AG04450 (cell line): ENCODE data around the gene COG1. TPM values are rescaled to one million over a fixed set of nuclear protein-coding genes. Genes with fewer than 3 reads are reported as not detected.

Experiments
- CTCF ChIA-PET: fragments of 300-600, 350-600 bp; formaldehyde crosslinking; extraction: SDS; loops from one replicate; lab custom pipeline; 2022; ENCODE audit warnings: antibody characterized with exemption, inconsistent platforms; lab: Charles Lee
- POLR2A ChIA-PET: fragments of 350-600 bp; formaldehyde crosslinking; extraction: SDS; loops from one replicate; lab custom pipeline; 2021; ENCODE audit warnings: antibody characterized with exemption, inconsistent platforms; lab: Yijun Ruan, JAX
- DNase-seq: peaks from one replicate; pipeline ENCODE4 v3.0.0-alpha.2; 2011; ENCODE audit warnings: low read depth, low spot score
- H3K27ac ChIP-seq: one replicate; pipeline ENCODE4 v1.5.1; 2012; ENCODE audit warnings: low read depth, low read length, control low read depth
- H3K27me3 ChIP-seq: one replicate; pipeline ENCODE4 v1.6.0; 2012; ENCODE audit warnings: low read length; ENCODE audit not compliant: control insufficient read depth, insufficient read depth
- H3K4me3 ChIP-seq: 2 replicates; pipeline ENCODE4 v1.5.1; 2011; ENCODE audit warnings: mild to moderate bottlenecking, low read depth, low read length, control low read depth
- H3K9me3 ChIP-seq: 2 replicates; pipeline ENCODE4 v1.5.1; 2012; ENCODE audit warnings: low read length; ENCODE audit not compliant: control insufficient read depth, insufficient read depth
- polyA plus RNA-seq: library from polyadenylated mRNA; depleted of rRNA; stranded (reverse); fragments of >200 nt; gene quantifications from 2 replicates; pipeline ENCODE4 v1.2.3, GENCODE V29; 2011
- TF ChIP-seq, protein P1 (sequence below): IDR thresholded peaks from 2 replicates; pipeline ENCODE4 v1.5.1; 2011; ENCODE audit warnings: low read depth, low read length, control low read depth, inconsistent platforms

COG1 gene
- polyA plus RNA-seq, 1 experiment = 30.2 TPM

DNA sequence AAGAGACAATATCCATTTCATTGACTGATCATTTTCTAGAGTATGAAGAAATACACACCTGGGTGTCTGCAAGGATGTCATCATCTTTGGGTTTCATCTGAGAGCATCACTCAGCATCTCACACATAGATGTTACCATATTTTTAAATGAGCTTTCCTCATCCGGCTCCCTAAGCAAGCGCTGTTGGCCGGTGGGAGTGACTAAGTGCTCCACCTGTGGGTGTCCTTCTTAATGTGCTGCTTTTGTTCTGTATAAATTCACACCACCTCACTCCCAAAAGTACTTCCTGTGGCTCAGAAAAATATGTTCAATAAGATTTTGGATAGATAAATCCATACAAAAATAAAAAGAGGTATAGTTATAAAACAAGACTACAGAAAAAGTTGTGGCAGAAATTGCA lies 20.6 kb upstream of the COG1 start:
- POLR2A ChIA-PET = no interaction called here
- no peak overlapping the region for H3K4me3 ChIP-seq
- H3K27ac ChIP-seq = no peak overlapping the region
- CTCF ChIA-PET = interaction anchor here (2.0 kb wide), 1 partner anchor 446 kb away, joined by 7 read pairs; no protein-coding TSS in a partner anchor
- DNase-seq = no peak
- no peaks in the 10 kb centered on the region for H3K9me3 ChIP-seq
- H3K27me3 ChIP-seq = peaks cover 15% of the 10 kb centered on the region
- TF ChIP-seq, protein P1, sequence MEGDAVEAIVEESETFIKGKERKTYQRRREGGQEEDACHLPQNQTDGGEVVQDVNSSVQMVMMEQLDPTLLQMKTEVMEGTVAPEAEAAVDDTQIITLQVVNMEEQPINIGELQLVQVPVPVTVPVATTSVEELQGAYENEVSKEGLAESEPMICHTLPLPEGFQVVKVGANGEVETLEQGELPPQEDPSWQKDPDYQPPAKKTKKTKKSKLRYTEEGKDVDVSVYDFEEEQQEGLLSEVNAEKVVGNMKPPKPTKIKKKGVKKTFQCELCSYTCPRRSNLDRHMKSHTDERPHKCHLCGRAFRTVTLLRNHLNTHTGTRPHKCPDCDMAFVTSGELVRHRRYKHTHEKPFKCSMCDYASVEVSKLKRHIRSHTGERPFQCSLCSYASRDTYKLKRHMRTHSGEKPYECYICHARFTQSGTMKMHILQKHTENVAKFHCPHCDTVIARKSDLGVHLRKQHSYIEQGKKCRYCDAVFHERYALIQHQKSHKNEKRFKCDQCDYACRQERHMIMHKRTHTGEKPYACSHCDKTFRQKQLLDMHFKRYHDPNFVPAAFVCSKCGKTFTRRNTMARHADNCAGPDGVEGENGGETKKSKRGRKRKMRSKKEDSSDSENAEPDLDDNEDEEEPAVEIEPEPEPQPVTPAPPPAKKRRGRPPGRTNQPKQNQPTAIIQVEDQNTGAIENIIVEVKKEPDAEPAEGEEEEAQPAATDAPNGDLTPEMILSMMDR = no peak

DNA sequence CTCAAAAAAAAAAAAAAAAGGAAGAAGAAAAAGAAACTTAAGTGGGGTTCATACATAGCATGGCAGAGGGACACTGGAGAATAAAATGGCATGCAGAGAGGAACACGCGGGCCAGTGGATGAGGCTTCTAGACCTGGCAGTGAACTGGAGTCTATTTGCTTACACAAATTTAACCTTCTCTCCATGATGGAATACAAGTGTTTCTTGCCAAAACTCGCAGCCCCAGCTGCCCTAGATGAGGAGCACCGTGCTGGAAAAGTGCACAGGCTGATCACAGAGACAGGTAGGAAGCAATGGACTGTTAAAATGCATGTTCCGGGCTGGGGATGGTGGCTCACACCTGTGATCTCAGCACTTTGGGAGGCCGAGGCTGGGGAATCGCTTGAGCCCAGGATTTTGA lies 18.7 kb upstream of the COG1 start:
- H3K27me3 ChIP-seq = peaks cover 5% of the 10 kb centered on the region
- POLR2A ChIA-PET = no interaction called here

DNA sequence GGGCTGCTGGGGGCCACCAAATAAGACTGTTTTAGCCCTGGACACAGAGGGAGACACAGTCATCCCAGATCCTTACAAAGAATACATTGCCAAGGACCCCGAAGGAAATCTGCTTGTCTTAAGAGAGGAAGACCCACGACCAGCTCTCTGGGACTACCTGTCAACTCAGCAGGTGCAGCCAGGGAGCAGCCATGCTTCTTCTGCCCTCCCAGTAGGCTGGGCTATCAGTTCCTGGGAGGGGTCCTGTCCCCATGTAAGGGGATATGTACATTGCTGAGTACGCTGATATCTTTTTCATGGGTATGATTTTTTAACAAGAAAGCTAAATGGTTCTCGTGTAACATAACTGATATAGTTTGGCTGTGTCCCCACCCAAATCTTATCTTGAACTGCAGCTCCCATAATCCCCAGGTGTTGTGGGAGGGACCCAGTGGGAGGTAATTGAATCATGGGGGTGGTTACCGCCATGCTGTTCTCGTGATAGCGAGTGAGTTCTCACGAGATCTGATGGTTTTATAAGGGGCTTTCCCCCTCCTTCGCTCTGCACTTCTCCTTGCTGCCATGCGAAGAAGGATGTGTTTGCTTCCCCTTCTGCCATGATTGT lies 16.8 kb upstream of the COG1 start:
- H3K27me3 ChIP-seq = no peaks in the 10 kb centered on the region
- POLR2A ChIA-PET = no interaction called here
- TF ChIP-seq, protein P1 = no peak
- DNase-seq = no peak
- H3K27ac ChIP-seq = no peak overlapping the region
- no peak overlapping the region for H3K4me3 ChIP-seq
- CTCF ChIA-PET = no interaction called here
- H3K9me3 ChIP-seq = no peaks in the 10 kb centered on the region

More for the DNA sequence above, 18.7 kb upstream of the COG1 start:
- Histone ChIP-seq H3K27ac (no peak overlapping the region), H3K9me3 (no peaks in the 10 kb centered on the region), H3K4me3 (no peak overlapping the region)
- CTCF ChIA-PET = no interaction called here
- TF ChIP-seq, protein P1 = no peak
- no peak for DNase-seq

DNA sequence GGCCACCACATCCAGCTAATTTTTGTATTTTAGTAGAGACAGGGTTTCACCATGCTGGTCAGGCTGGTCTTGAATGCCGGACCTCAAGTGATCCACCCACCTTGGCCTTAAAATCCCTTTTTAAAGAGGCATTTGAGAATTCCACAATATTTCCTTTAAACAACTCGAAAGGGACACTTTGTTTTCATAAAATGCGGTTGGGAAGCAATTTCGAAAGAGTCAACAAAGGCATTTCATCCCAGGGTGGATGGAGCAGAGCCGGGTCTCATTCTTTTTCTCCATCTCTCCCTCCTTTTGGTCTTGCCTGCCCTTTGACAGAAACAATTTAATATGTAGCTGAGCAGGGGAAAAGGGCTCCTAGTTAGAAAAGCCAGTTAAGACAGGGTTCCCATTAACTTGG lies 13.5 kb upstream of the COG1 start:
- Histone ChIP-seq H3K27ac (no peak overlapping the region), H3K9me3 (no peaks in the 10 kb centered on the region), H3K4me3 (no peak overlapping the region), H3K27me3 (peaks cover 2% of the 10 kb centered on the region)
- TF ChIP-seq, protein P1 = no peak
- POLR2A ChIA-PET = no interaction called here
- CTCF ChIA-PET = interaction anchor here (1.2 to 3.2 kb wide), 5 partner anchors 8 to 453 kb away, joined by 3 to 20 read pairs (median 5); no protein-coding TSS in a partner anchor
- no peak for DNase-seq

DNA sequence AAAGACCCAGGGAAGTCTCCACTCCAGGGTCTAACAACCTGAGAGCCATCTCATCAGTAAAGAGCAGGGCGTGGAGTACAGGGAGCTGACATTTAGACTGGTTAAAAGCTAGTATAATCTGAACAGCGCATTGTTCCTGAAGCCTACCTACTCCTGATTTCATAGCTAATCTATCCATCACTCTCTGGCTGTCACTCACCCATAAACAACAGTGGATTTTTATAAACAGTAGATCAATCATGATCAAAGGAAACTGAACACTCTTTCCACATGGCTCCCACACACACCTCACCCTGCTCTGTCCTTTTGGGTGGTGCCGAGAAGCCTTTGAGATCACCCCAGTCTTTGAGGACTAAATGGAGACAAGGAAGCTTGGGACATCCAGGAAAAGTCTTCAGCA lies 13.0 kb upstream of the COG1 start:
- H3K27me3 ChIP-seq = peaks cover 2% of the 10 kb centered on the region
- H3K27ac ChIP-seq = no peak overlapping the region
- no peaks in the 10 kb centered on the region for H3K9me3 ChIP-seq
- H3K4me3 ChIP-seq = no peak overlapping the region
- DNase-seq = no peak
- CTCF ChIA-PET = interaction anchor here (1.2 to 3.2 kb wide), 5 partner anchors 8 to 454 kb away, joined by 3 to 20 read pairs (median 5); no protein-coding TSS in a partner anchor
- POLR2A ChIA-PET = no interaction called here
- TF ChIP-seq, protein P1 = no peak
